Calu3 (cell line): Measurements from ENCODE around the gene CDO1. TPM values are rescaled to one million over a fixed set of nuclear protein-coding genes. Genes with fewer than 3 reads are reported as not detected.
"Not testable (repeated sequence)": the region's sequence is repeated elsewhere in the genome, so short reads cannot be mapped to it uniquely, and the experiment has no call there.

Experiments used
- BruUV-seq: library from RNA; stranded (reverse); fragments of 400-500 nt; replicated peaks from 2 replicates; lab custom pipeline; 2021; lab: Mats Ljungman, UMichigan
- CTCF ChIA-PET: fragments of 300-600 bp; sonication (Branson Sonifier 250); formaldehyde crosslinking; loops from one replicate; lab custom pipeline; 2022; ENCODE audit warnings: antibody characterized with exemption; lab: Charles Lee
- DNase-seq: peaks from one replicate; pipeline ENCODE4 v3.0.0; 2022
- H3K27ac Mint-ChIP-seq: one replicate; pipeline ENCODE4 v1.8.0; 2022; ENCODE audit warnings: mixed read lengths; ENCODE audit not compliant: unreplicated experiment
- H3K27me3 Mint-ChIP-seq: one replicate; pipeline ENCODE4 v1.8.0; 2022; ENCODE audit warnings: mixed read lengths; ENCODE audit not compliant: unreplicated experiment
- H3K36me3 Mint-ChIP-seq: one replicate; pipeline ENCODE4 v1.8.0; 2022; ENCODE audit warnings: mild to moderate bottlenecking, moderate library complexity, mixed read lengths; ENCODE audit not compliant: insufficient read depth, unreplicated experiment
- H3K4me1 Mint-ChIP-seq: one replicate; pipeline ENCODE4 v1.8.0; 2022; ENCODE audit warnings: mild to moderate bottlenecking, low read depth, mixed read lengths; ENCODE audit not compliant: unreplicated experiment
- H3K4me3 Mint-ChIP-seq: one replicate; pipeline ENCODE4 v1.8.0; 2022; ENCODE audit warnings: mild to moderate bottlenecking, low read depth, moderate library complexity, mixed read lengths; ENCODE audit not compliant: unreplicated experiment
- H3K9me3 Mint-ChIP-seq: one replicate; pipeline ENCODE4 v1.8.0; 2022; ENCODE audit warnings: low read depth, mixed read lengths; ENCODE audit not compliant: unreplicated experiment
- intact Hi-C: fragments of 100-400 bp; cut with micrococcal nuclease; formaldehyde crosslinking; loops from one replicate; pipeline ENCODE4 v1.10.0; 2022; ENCODE audit not compliant: unreplicated experiment
- total RNA-seq: library from RNA; stranded (reverse); gene quantifications from 2 replicates; pipeline ENCODE4 v1.2.3, GENCODE V29; 2022
- TF ChIP-seq, protein P1 (sequence below): fragments of 200-600 bp; IDR thresholded peaks from one replicate; pipeline ENCODE4 v1.8.0; 2022; ENCODE audit warnings: antibody characterized with exemption; ENCODE audit not compliant: unreplicated experiment

Gene CDO1
- total RNA-seq, 1 experiment from 2014 or later = not detected

DNA sequence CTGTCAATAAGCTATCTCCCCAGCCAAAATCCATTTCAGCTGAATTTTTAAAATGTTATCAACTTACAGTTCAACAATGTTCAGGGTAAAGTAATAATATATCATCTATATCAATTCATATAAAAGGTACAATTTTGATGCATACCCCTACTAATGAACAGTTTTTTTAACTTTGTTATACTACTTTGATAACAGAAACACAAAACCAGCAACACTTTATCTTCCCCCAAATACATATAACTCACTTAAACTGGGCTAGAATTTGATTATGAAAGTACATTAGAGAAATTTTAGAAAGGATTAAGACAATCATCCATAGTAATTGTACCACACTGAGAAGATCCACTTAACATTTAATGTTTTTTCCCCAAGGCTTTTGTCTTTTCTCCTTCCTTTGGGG, 5.1 kb downstream of the CDO1 start:
- peaks cover 24% of the 10 kb centered on the region for H3K27me3 Mint-ChIP-seq
- CTCF ChIA-PET = interaction anchor here (0.6 kb wide), 1 partner anchor 12 kb away, joined by 6 read pairs; no protein-coding TSS in a partner anchor
- intact Hi-C loops = no loop called here
- peaks cover 4% of the 10 kb centered on the region for H3K9me3 Mint-ChIP-seq
- BruUV-seq = no TSS peak
- no peaks in the 10 kb centered on the region for H3K36me3 Mint-ChIP-seq
- TF ChIP-seq, protein P1, sequence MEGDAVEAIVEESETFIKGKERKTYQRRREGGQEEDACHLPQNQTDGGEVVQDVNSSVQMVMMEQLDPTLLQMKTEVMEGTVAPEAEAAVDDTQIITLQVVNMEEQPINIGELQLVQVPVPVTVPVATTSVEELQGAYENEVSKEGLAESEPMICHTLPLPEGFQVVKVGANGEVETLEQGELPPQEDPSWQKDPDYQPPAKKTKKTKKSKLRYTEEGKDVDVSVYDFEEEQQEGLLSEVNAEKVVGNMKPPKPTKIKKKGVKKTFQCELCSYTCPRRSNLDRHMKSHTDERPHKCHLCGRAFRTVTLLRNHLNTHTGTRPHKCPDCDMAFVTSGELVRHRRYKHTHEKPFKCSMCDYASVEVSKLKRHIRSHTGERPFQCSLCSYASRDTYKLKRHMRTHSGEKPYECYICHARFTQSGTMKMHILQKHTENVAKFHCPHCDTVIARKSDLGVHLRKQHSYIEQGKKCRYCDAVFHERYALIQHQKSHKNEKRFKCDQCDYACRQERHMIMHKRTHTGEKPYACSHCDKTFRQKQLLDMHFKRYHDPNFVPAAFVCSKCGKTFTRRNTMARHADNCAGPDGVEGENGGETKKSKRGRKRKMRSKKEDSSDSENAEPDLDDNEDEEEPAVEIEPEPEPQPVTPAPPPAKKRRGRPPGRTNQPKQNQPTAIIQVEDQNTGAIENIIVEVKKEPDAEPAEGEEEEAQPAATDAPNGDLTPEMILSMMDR = no peak
- no peak overlapping the region for H3K27ac Mint-ChIP-seq
- H3K4me3 Mint-ChIP-seq = no peak overlapping the region
- peaks cover 9% of the 10 kb centered on the region for H3K4me1 Mint-ChIP-seq
- no peak for DNase-seq

DNA sequence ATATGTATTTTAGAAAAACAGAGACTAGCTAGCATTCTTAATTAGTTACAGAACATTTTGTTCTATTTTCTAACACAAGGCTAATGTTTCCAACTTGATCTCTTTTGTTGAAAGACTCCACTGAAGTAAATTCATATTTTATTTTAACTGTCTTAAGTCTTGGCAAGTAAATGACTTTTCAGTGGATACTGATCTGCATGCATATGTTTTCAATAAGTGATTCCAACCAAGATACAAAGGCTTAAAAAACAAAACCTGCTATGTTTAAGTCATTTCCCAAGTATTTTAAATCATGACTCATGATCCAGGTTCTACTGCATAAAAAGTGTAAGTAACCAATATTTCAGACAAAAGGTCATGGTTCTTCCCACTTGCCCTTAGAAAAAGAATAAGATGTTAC, 5.7 kb downstream of the CDO1 start:
- DNase-seq = no peak
- H3K27me3 Mint-ChIP-seq = peaks cover 24% of the 10 kb centered on the region
- intact Hi-C loops = no loop called here
- TF ChIP-seq, protein P1 = no peak
- no TSS peak for BruUV-seq
- peaks cover 9% of the 10 kb centered on the region for H3K4me1 Mint-ChIP-seq
- H3K9me3 Mint-ChIP-seq = peaks cover 4% of the 10 kb centered on the region
- no peaks in the 10 kb centered on the region for H3K36me3 Mint-ChIP-seq
- H3K27ac Mint-ChIP-seq = no peak overlapping the region
- CTCF ChIA-PET = no interaction called here
- H3K4me3 Mint-ChIP-seq = no peak overlapping the region

DNA sequence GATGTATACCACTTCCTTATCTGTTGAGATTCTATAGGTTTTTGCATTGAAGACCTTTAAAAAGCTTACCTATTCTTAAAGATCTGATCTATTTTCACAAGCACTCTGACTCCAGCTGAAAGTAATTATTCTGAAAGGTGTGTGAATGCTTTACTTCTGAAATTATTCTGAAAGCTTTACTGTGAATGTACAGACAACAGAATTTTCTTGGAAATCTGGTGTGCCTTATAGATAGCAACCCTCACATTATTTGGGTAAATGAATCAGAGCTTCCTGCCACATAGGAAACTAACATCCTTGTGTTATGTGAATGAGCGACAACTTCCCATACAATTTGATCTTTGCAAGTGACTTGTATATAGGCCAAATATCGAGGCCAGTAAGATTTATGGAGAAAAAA, 6.5 kb downstream of the CDO1 start:
- Mint-ChIP-seq H3K36me3 (no peaks in the 10 kb centered on the region), H3K27ac (no peak overlapping the region), H3K4me3 (no peak overlapping the region), H3K27me3 (peaks cover 17% of the 10 kb centered on the region), H3K9me3 (peaks cover 4% of the 10 kb centered on the region), H3K4me1 (peaks cover 9% of the 10 kb centered on the region)
- CTCF ChIA-PET = interaction anchor here (0.5 kb wide), 1 partner anchor 1649 kb away, joined by 5 read pairs; no protein-coding TSS in a partner anchor
- intact Hi-C loops = no loop called here
- TF ChIP-seq, protein P1 = no peak
- no TSS peak for BruUV-seq
- DNase-seq = no peak

DNA sequence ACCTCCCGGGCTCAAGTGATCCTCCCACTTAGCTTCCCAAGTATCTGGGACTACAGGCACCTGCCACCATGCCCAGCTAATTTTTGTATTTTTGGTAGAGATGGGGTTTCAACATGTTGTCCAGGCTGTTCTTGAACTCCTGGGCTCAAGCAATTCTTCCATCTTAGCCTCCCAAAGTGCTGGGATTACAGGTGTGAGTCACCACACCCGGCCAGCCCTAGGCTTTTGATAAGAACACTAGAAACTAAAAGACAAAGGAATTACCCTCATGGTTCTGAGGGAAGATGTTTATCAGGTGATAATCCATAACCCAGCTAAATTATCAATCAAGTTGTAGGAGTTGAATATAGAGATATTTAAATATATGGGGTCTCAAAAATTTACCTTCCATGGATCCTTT, 8.4 kb downstream of the CDO1 start:
- H3K27me3 Mint-ChIP-seq, H3K36me3 Mint-ChIP-seq, CTCF ChIA-PET, BruUV-seq, H3K9me3 Mint-ChIP-seq, H3K27ac Mint-ChIP-seq, intact Hi-C loops, DNase-seq, H3K4me3 Mint-ChIP-seq, H3K4me1 Mint-ChIP-seq: not testable (repeated sequence)

DNA sequence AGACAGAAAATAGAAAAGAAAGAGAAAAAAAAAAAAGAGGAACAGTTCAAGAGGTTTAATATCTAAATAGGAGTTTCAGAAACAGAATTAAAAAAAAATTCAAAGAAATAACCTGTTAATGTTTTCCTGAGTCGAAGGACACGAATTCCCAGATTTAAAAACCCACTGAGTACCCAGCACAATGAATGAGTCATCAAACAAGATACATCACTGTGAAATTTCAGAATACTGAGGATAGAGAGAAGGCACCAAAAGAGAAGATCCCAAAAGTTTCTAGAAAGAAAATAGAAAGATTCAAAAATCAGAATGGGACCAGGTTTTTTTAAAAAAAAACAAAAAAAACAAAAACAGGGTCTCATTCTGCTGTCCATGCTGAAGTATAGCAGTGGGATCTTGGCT, 8.8 kb downstream of the CDO1 start:
- Mint-ChIP-seq H3K27me3 (no peaks in the 10 kb centered on the region), H3K4me1 (peaks cover 9% of the 10 kb centered on the region), H3K27ac (no peak overlapping the region), H3K9me3 (peaks cover 4% of the 10 kb centered on the region), H3K4me3 (no peak overlapping the region), H3K36me3 (no peaks in the 10 kb centered on the region)
- TF ChIP-seq, protein P1 = no peak
- no peak for DNase-seq
- CTCF ChIA-PET = no interaction called here
- no TSS peak for BruUV-seq
- intact Hi-C loops = no loop called here
